Mesodermal cell (in vitro differentiated cells): ENCODE data around the gene RRBP1.

Source experiments
- H3K27ac ChIP-seq: 2 replicates; pipeline ENCODE4 v1.7.0; 2013; ENCODE audit warnings: mild to moderate bottlenecking, low read depth, low read length, moderate library complexity; ENCODE audit not compliant: severe bottlenecking
- H3K36me3 ChIP-seq: 2 replicates; pipeline ENCODE4 v1.7.1; 2013; ENCODE audit warnings: mild to moderate bottlenecking, low read length, moderate library complexity; ENCODE audit not compliant: control insufficient read depth, insufficient read depth
- H3K4me1 ChIP-seq: one replicate; pipeline ENCODE4 v1.7.1; 2013; ENCODE audit warnings: mild to moderate bottlenecking, low read length; ENCODE audit not compliant: insufficient read depth, control insufficient read depth, poor library complexity, severe bottlenecking
- H3K4me3 ChIP-seq: 2 replicates; pipeline ENCODE4 v1.7.0; 2013; ENCODE audit warnings: low read length, control low read depth, mild to moderate bottlenecking; ENCODE audit not compliant: insufficient read depth, poor library complexity, severe bottlenecking; ENCODE audit errors: extremely low read depth
- H3K9me3 ChIP-seq: 2 replicates; pipeline ENCODE4 v1.7.1; 2013; ENCODE audit warnings: mild to moderate bottlenecking, low read length, moderate library complexity; ENCODE audit not compliant: control insufficient read depth
- WGBS, 2 experiments: methylation state at CpG; one replicate each; pipeline ENCODE4 v1.1.5; 2013; ENCODE audit warnings: missing lambda C conversion rate in 2 of 2; ENCODE audit not compliant: insufficient coverage in 2 of 2; 5-methylcytosine and 5-hydroxymethylcytosine counted together

RRBP1 gene

DNA sequence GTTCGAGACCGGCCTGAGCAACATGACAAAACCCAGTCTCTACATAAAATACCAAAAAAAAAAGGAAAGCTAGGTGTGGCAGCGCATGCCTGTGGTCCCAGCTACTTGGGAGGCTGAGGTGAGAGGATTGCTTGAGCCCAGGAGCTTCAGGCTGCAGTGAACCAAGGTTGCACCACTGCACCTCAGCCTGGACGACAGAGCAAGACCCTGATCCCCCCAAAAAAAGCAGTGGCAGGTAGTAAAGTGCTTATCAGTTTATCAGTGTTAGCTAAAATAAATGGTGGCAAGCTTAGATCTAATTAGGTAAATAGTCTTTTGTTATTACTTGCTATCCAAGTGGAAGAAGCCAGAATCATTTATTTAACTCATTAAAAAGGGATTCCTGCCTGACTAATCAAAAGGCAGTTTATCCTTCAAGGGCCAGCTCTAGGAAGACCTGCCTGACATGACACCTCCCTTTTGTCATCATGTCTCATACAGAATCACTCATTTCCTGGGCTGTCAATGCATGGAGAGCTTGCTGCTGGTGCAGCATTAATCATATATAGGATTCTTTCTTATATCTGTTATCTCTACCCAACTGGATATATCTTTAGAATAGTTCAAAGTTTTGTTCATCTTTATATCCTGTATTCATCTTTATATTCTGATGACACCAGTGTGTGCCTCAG lies 102.5 kb downstream of the RRBP1 start:
- H3K4me3 ChIP-seq, result no peak overlapping the region
- no peaks in the 10 kb centered on the region for H3K4me1 ChIP-seq
- H3K9me3 ChIP-seq, result no peaks in the 10 kb centered on the region
- peaks cover 67% of the 10 kb centered on the region for H3K36me3 ChIP-seq
- 94 to 100% methylated on average over 1 to 2 of the region's 4 CpGs for WGBS, 2 experiments
- no peak overlapping the region for H3K27ac ChIP-seq

DNA sequence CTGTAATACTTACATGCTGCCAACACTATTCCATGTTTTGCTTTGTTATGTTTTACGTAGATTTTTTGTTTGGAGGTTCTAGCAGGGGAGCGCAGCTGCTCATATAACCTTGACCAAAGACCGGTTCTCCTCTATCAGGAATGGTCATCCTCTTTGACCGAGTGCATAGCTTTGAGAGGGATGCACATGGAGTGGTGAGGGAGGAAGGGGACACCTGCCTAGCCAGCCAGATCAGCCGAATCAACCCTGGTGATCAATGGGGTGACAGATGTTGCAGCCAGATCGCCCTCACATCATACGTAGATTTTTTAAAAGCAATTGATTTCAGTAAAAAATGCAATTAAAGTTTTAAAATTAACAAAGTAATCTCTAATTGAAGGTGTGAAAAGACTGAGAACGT lies 105.8 kb downstream of the RRBP1 start:
- WGBS, 2 experiments, result 68 to 100% methylated on average over 3 of the region's 8 CpGs
- H3K4me3 ChIP-seq, result no peak overlapping the region

DNA sequence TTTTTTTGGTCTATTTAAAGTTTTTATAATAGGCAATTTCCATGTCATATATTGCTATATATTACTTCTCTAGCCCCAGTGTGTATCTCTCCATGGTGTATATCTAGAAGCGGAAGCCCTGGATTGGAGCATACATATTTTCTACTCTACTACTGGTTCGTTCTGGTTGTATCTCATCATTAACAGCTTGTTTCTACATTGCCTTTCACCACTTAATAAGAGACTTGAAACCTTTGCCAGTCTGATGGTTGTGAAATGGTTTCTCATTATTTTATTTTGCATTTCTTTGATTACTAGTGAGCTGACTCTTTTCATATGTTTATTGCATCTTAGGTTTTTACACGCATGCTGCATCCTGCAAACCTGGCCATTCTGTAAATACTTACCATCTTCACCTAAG lies 108.6 kb downstream of the RRBP1 start:
- H3K27ac ChIP-seq, result no peak overlapping the region
- H3K4me3 ChIP-seq, result peak overlapping the region; percentile 97
- H3K36me3 ChIP-seq, result peaks cover 59% of the 10 kb centered on the region
- 90% methylated on average over 2 of the region's 3 CpGs; no CpG with 5 or more reads in 1 of the 2 experiments for WGBS, 2 experiments
- H3K9me3 ChIP-seq, result no peaks in the 10 kb centered on the region
- peaks cover 16% of the 10 kb centered on the region for H3K4me1 ChIP-seq

More for the DNA sequence above, 105.8 kb downstream of the RRBP1 start:
- H3K4me1 ChIP-seq, result peaks cover 13% of the 10 kb centered on the region
- no peak overlapping the region for H3K27ac ChIP-seq
- no peaks in the 10 kb centered on the region for H3K9me3 ChIP-seq
- H3K36me3 ChIP-seq, result peaks cover 78% of the 10 kb centered on the region

GRCh38 chr20:17572034-17572638 lies 109.9 kb downstream of the RRBP1 start:
- Histone ChIP-seq H3K36me3 (peaks cover 50% of the 10 kb centered on the region), H3K4me3 (peak overlapping the region; percentile 97), H3K27ac (no peak overlapping the region), H3K4me1 (peaks cover 18% of the 10 kb centered on the region), H3K9me3 (no peaks in the 10 kb centered on the region)
- WGBS, 2 experiments, result 73% methylated on average over 2 of the region's 7 CpGs; no CpG with 5 or more reads in 1 of the 2 experiments

GRCh38 chr20:17571153-17571527 lies 110.9 kb downstream of the RRBP1 start:
- peak overlapping the region; percentile 97 for H3K4me3 ChIP-seq
- peaks cover 42% of the 10 kb centered on the region for H3K36me3 ChIP-seq
- peaks cover 18% of the 10 kb centered on the region for H3K4me1 ChIP-seq
- peak overlapping the region; percentile 100 for H3K27ac ChIP-seq
- 21 to 24% methylated on average over 3 to 6 of the region's 6 CpGs for WGBS, 2 experiments
- H3K9me3 ChIP-seq, result peaks cover 3% of the 10 kb centered on the region

- H3K9me3 ChIP-seq, result peaks cover 6% of the 10 kb centered on the region
- 0 to 1% methylated on average over 15 to 25 of the region's 43 CpGs for WGBS, 2 experiments
- H3K27ac ChIP-seq, result peak overlapping the region; percentile 100
- peaks cover 20% of the 10 kb centered on the region for H3K4me1 ChIP-seq
- H3K36me3 ChIP-seq, result peaks cover 36% of the 10 kb centered on the region
- H3K4me3 ChIP-seq, result peak overlapping the region; percentile 97
Observed at GRCh38 chr20:17570347-17571152, 111.5 kb downstream of the RRBP1 start.

- peak within 1 kb of the TSS; percentile 97 for H3K4me3 ChIP-seq
- H3K27ac ChIP-seq, result peak within 1 kb of the TSS; percentile 100
- peaks cover 29% of the 10 kb centered on the region for H3K36me3 ChIP-seq
- H3K9me3 ChIP-seq, result peaks cover 6% of the 10 kb centered on the region
- WGBS, 2 experiments, result 0% methylated on average over 37 to 59 of the region's 70 CpGs
- peaks cover 24% of the 10 kb centered on the region for H3K4me1 ChIP-seq
Observed at GRCh38 chr20:17569616-17570346, 112.3 kb downstream of the RRBP1 start, which contains the start of gene DSTN. Gene DSTN, plus strand, starts transcription at chr20:17570075. Its CDS starts 134 bp downstream, at chr20:17570209.

GRCh38 chr20:17568972-17569521 lies 113.0 kb downstream of the RRBP1 start:
- Histone ChIP-seq H3K36me3 (peaks cover 22% of the 10 kb centered on the region), H3K4me3 (peak overlapping the region; percentile 97), H3K4me1 (peaks cover 21% of the 10 kb centered on the region), H3K27ac (peak overlapping the region; percentile 100), H3K9me3 (peaks cover 6% of the 10 kb centered on the region)
- WGBS, 2 experiments, result 0% methylated on average over 13 to 28 of the region's 38 CpGs

- peaks cover 6% of the 10 kb centered on the region for H3K9me3 ChIP-seq
- H3K36me3 ChIP-seq, result peaks cover 14% of the 10 kb centered on the region
- 72 to 86% methylated on average over 4 to 5 of the region's 6 CpGs for WGBS, 2 experiments
- H3K27ac ChIP-seq, result peak overlapping the region; percentile 100
- peak overlapping the region; percentile 97 for H3K4me3 ChIP-seq
- H3K4me1 ChIP-seq, result peaks cover 14% of the 10 kb centered on the region
Observed at GRCh38 chr20:17568045-17568788, 113.8 kb downstream of the RRBP1 start.
